Hepatocyte (in vitro differentiated cells): ENCODE results near the gene DHX8. TPM values are rescaled to one million over a fixed set of nuclear protein-coding genes. Genes with fewer than 3 reads are reported as not detected.
A peak's percentile ranks its signal among the peaks of the same experiment; 100 is the strongest.

Source experiments
- DNase-seq: peaks from one replicate; pipeline ENCODE4 v3.0.0-alpha.2; 2016; ENCODE audit warnings: low spot score
- H2AFZ ChIP-seq: fragments of 200-600 bp; sonication (generic); 2 replicates; pipeline ENCODE4 v1.6.0; 2016; ENCODE audit warnings: antibody characterized with exemption, mild to moderate bottlenecking
- H3K27ac ChIP-seq: fragments of 200-600 bp; sonication (generic); 2 replicates; pipeline ENCODE4 v1.5.1; 2016; ENCODE audit warnings: mild to moderate bottlenecking
- H3K27me3 ChIP-seq: fragments of 200-600 bp; sonication (generic); 2 replicates; pipeline ENCODE4 v1.6.1; 2016
- H3K36me3 ChIP-seq: fragments of 200-600 bp; sonication (generic); replicated peaks from 2 replicates; pipeline ENCODE4 v1.5.1; 2016; ENCODE audit warnings: low read depth; ENCODE audit not compliant: insufficient read depth
- H3K4me1 ChIP-seq: fragments of 200-600 bp; sonication (generic); 2 replicates; pipeline ENCODE4 v1.5.1; 2016; ENCODE audit warnings: mild to moderate bottlenecking, moderate library complexity; ENCODE audit not compliant: insufficient read depth
- H3K4me2 ChIP-seq: fragments of 200-600 bp; sonication (generic); 2 replicates; pipeline ENCODE4 v1.6.0; 2016
- H3K4me3 ChIP-seq: fragments of 200-600 bp; sonication (generic); 2 replicates; pipeline ENCODE4 v1.5.1; 2016; ENCODE audit warnings: mild to moderate bottlenecking
- H3K79me2 ChIP-seq: fragments of 200-600 bp; sonication (generic); 2 replicates; pipeline ENCODE4 v1.6.0; 2017; ENCODE audit warnings: mild to moderate bottlenecking
- H3K9me2 ChIP-seq: fragments of 200-600 bp; sonication (generic); replicated peaks from 2 replicates; pipeline ENCODE4 v1.6.0; 2017; ENCODE audit warnings: mild to moderate bottlenecking; ENCODE audit not compliant: insufficient read depth
- H3K9me3 ChIP-seq: fragments of 200-600 bp; sonication (generic); 2 replicates; pipeline ENCODE4 v1.5.1; 2016; ENCODE audit warnings: low read depth, mild to moderate bottlenecking
- H4K20me1 ChIP-seq: fragments of 200-600 bp; sonication (generic); 2 replicates; pipeline ENCODE4 v1.6.0; 2016; ENCODE audit warnings: mild to moderate bottlenecking; ENCODE audit not compliant: insufficient read depth, poor library complexity, severe bottlenecking
- CTCF ChIP-seq: fragments of 200-600 bp; sonication (generic); IDR thresholded peaks from 2 replicates; pipeline ENCODE4 v1.5.1; 2016; ENCODE audit warnings: antibody characterized with exemption, mild to moderate bottlenecking; ENCODE audit not compliant: poor library complexity
- EZH2 ChIP-seq: fragments of 200-600 bp; sonication (generic); IDR thresholded peaks from 2 replicates; pipeline ENCODE4 v1.6.1; 2016; ENCODE audit warnings: antibody characterized with exemption, mild to moderate bottlenecking, borderline replicate concordance
- EZH2phosphoT487 ChIP-seq: fragments of 200-600 bp; sonication (generic); IDR thresholded peaks from one replicate; pipeline ENCODE4 v1.6.1; 2018; ENCODE audit warnings: antibody characterized with exemption, mild to moderate bottlenecking, low read depth, moderate library complexity; ENCODE audit not compliant: unreplicated experiment, severe bottlenecking
- WGBS: methylation state at CpG from one replicate; pipeline ENCODE4 v1.1.6; 2016; ENCODE audit warnings: low lambda C conversion rate; ENCODE audit errors: missing lambda C conversion rate; 5-methylcytosine and 5-hydroxymethylcytosine counted together
- polyA plus RNA-seq: library from polyadenylated mRNA; unstranded; fragments of >200 nt; fragmentation: Nextera tagmentation; extraction: Ambion mirVana; gene quantifications from 2 replicates; pipeline ENCODE4 v1.2.1, GENCODE V29; 2016
- total RNA-seq: library from RNA; depleted of rRNA; stranded (reverse); fragments of >200 nt; gene quantifications from 2 replicates; pipeline ENCODE4 v1.2.3, GENCODE V29; 2014

Gene DHX8
- total and polyA plus RNA-seq, 2 experiments from 2014 or later: 26.6 to 35.0 TPM

GRCh38 chr17:43468691-43469139 lies 15.1 kb upstream of the DHX8 start:
- H3K4me1 ChIP-seq: no peaks in the 10 kb centered on the region
- DNase-seq: no peak
- H4K20me1 ChIP-seq: no peaks in the 10 kb centered on the region
- H3K36me3 ChIP-seq: no peaks in the 10 kb centered on the region
- H3K4me2 ChIP-seq: no peak overlapping the region
- H3K9me3 ChIP-seq: no peaks in the 10 kb centered on the region
- H3K79me2 ChIP-seq: no peaks in the 10 kb centered on the region
- TF ChIP-seq EZH2phosphoT487 (no peak), CTCF (no peak), EZH2 (no peak)
- 66% methylated on average over 4 of the region's 4 CpGs for WGBS
- no peak overlapping the region for H3K4me3 ChIP-seq
- no peak overlapping the region for H3K27ac ChIP-seq
- H3K27me3 ChIP-seq: no peaks in the 10 kb centered on the region
- H2AFZ ChIP-seq: no peak overlapping the region
- H3K9me2 ChIP-seq: no peaks in the 10 kb centered on the region

- Histone ChIP-seq H3K27ac (no peak overlapping the region), H3K4me2 (no peak overlapping the region), H3K9me3 (no peaks in the 10 kb centered on the region), H3K9me2 (no peaks in the 10 kb centered on the region), H3K36me3 (no peaks in the 10 kb centered on the region), H2AFZ (no peak overlapping the region), H3K4me1 (no peaks in the 10 kb centered on the region), H4K20me1 (no peaks in the 10 kb centered on the region), H3K79me2 (no peaks in the 10 kb centered on the region), H3K4me3 (no peak overlapping the region), H3K27me3 (no peaks in the 10 kb centered on the region)
- DNase-seq: peak; percentile 27
- WGBS: 62% methylated on average over 4 of the region's 4 CpGs
- TF ChIP-seq CTCF (no peak), EZH2 (no peak), EZH2phosphoT487 (no peak)
Observed at GRCh38 chr17:43469145-43469544, 14.6 kb upstream of the DHX8 start.

GRCh38 chr17:43471585-43472160 lies 12.1 kb upstream of the DHX8 start:
- DNase-seq: no peak
- WGBS: 77% methylated on average over 2 of the region's 2 CpGs
- no peaks in the 10 kb centered on the region for H3K9me3 ChIP-seq
- no peaks in the 10 kb centered on the region for H3K27me3 ChIP-seq
- no peaks in the 10 kb centered on the region for H3K4me1 ChIP-seq
- H2AFZ ChIP-seq: no peak overlapping the region
- H3K36me3 ChIP-seq: no peaks in the 10 kb centered on the region
- no peaks in the 10 kb centered on the region for H3K79me2 ChIP-seq
- H3K9me2 ChIP-seq: no peaks in the 10 kb centered on the region
- no peaks in the 10 kb centered on the region for H4K20me1 ChIP-seq
- H3K27ac ChIP-seq: no peak overlapping the region
- H3K4me2 ChIP-seq: no peak overlapping the region
- TF ChIP-seq EZH2: no peak
- TF ChIP-seq CTCF: no peak
- no peak for TF ChIP-seq EZH2phosphoT487
- H3K4me3 ChIP-seq: no peak overlapping the region
